ACC112 (cell line): ENCODE data around the gene SHISAL2B.
"Not testable (repeated sequence)": the region's sequence is repeated elsewhere in the genome, so short reads cannot be mapped to it uniquely, and the experiment has no call there.

Experiments used
- H2AFZ ChIP-seq: fragments of 200-600 bp; sonication (generic); one replicate; pipeline ENCODE4 v1.6.0; 2017; ENCODE audit warnings: antibody characterized with exemption, low read length; ENCODE audit not compliant: unreplicated experiment
- H3K27ac ChIP-seq: fragments of 200-600 bp; sonication (generic); 2 replicates; pipeline ENCODE4 v1.5.1; 2014; ENCODE audit warnings: low read depth, mild to moderate bottlenecking, antibody characterized with exemption, low read length, moderate library complexity
- H3K27me3 ChIP-seq: fragments of 200-600 bp; sonication (generic); 2 replicates; pipeline ENCODE4 v1.6.1; 2014; ENCODE audit warnings: mild to moderate bottlenecking, antibody characterized with exemption, low read length, moderate library complexity, mixed read lengths; ENCODE audit not compliant: insufficient read depth
- H3K36me3 ChIP-seq: fragments of 200-600 bp; sonication (generic); 2 replicates; pipeline ENCODE4 v1.6.1; 2016; ENCODE audit warnings: mild to moderate bottlenecking, antibody characterized with exemption, low read length, moderate library complexity, mixed read lengths; ENCODE audit not compliant: insufficient read depth
- H3K4me1 ChIP-seq: fragments of 200-600 bp; sonication (generic); one replicate; pipeline ENCODE4 v1.6.1; 2016; ENCODE audit warnings: low read length, mixed read lengths; ENCODE audit not compliant: insufficient read depth, unreplicated experiment, control insufficient read depth
- H3K4me3 ChIP-seq: fragments of 200-600 bp; sonication (generic); 2 replicates; pipeline ENCODE4 v1.5.1; 2014; ENCODE audit warnings: mild to moderate bottlenecking, low read depth, low read length
- H3K79me2 ChIP-seq: fragments of 200-600 bp; sonication (generic); one replicate; pipeline ENCODE4 v1.6.0; 2016; ENCODE audit warnings: low read length; ENCODE audit not compliant: control insufficient read depth, unreplicated experiment, insufficient read depth

The SHISAL2B gene

GRCh38 chr5:64693636-64694035 lies 3.3 kb downstream of the SHISAL2B start:
- H3K79me2 ChIP-seq, result no peaks in the 10 kb centered on the region
- no peaks in the 10 kb centered on the region for H3K36me3 ChIP-seq
- no peak overlapping the region for H3K4me3 ChIP-seq
- H3K27me3 ChIP-seq, result peaks cover 47% of the 10 kb centered on the region
- H3K4me1 ChIP-seq, result peaks cover 3% of the 10 kb centered on the region
- H2AFZ ChIP-seq, result no peak overlapping the region
- no peak overlapping the region for H3K27ac ChIP-seq

- not testable (repeated sequence) for H3K4me3 ChIP-seq, H3K27ac ChIP-seq
Measured at GRCh38 chr5:64696414-64696813, 6.1 kb downstream of the SHISAL2B start.

GRCh38 chr5:64700765-64701164 lies 10.5 kb downstream of the SHISAL2B start:
- no peak overlapping the region for H2AFZ ChIP-seq
- H3K27me3 ChIP-seq, result peaks cover 6% of the 10 kb centered on the region; the same call in 1 of the 2 replicates
- H3K4me1 ChIP-seq, result no peaks in the 10 kb centered on the region
- no peak overlapping the region for H3K4me3 ChIP-seq
- no peak overlapping the region for H3K27ac ChIP-seq
- H3K79me2 ChIP-seq, result no peaks in the 10 kb centered on the region
- no peaks in the 10 kb centered on the region for H3K36me3 ChIP-seq

More at GRCh38 chr5:64696414-64696813, 6.1 kb downstream of the SHISAL2B start:
- not testable (repeated sequence) for H3K79me2 ChIP-seq, H3K4me1 ChIP-seq, H2AFZ ChIP-seq, H3K36me3 ChIP-seq
- peaks cover 24% of the 10 kb centered on the region for H3K27me3 ChIP-seq

- not testable (repeated sequence) for H3K4me1 ChIP-seq, H2AFZ ChIP-seq, H3K4me3 ChIP-seq, H3K79me2 ChIP-seq, H3K27ac ChIP-seq, H3K36me3 ChIP-seq, H3K27me3 ChIP-seq
Measured at GRCh38 chr5:64706074-64706473, 15.8 kb downstream of the SHISAL2B start.

DNA sequence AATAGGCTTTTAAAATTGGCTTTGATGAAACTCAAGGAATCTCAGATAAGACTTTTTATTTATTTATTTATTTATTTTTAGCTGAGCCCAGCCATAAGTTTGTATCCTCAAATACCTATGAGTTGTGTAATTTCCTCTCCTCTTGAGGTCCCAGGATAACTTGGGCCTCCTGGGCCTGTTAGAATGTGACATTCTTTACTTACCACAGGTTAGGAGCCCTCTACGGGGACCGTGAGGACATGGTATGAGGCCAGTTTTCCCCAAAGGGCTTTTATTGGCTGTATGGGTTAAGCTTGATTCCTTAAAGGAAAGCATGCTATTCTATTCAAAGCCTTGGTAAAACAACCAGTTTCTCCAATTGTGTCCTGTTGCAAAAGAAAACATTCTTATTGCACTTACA lies 16.9 kb downstream of the SHISAL2B start:
- no peak overlapping the region for H3K4me3 ChIP-seq
- H2AFZ ChIP-seq, result no peak overlapping the region
- no peaks in the 10 kb centered on the region for H3K79me2 ChIP-seq
- H3K27ac ChIP-seq, result no peak overlapping the region
- H3K4me1 ChIP-seq, result no peaks in the 10 kb centered on the region
- H3K27me3 ChIP-seq, result no peaks in the 10 kb centered on the region
- H3K36me3 ChIP-seq, result no peaks in the 10 kb centered on the region

DNA sequence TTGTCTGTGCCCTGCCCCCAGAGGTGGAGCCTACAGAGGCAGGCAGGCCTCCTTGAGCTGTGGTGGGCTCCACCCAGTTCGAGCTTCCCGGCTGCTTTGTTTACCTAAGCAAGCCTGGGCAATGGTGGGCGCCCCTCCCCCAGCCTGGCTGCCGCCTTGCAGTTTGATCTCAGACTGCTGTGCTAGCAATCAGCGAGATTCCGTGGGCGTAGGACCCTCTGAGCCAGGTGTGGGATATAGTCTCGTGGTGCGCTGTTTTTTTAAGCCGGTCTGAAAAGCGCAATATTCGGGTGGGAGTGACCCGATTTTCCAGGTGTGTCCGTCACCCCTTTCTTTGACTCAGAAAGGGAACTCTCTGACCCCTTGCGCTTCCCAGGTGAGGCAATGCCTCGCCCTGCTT lies 24.2 kb downstream of the SHISAL2B start:
- H3K4me3 ChIP-seq, result not testable (repeated sequence)

DNA sequence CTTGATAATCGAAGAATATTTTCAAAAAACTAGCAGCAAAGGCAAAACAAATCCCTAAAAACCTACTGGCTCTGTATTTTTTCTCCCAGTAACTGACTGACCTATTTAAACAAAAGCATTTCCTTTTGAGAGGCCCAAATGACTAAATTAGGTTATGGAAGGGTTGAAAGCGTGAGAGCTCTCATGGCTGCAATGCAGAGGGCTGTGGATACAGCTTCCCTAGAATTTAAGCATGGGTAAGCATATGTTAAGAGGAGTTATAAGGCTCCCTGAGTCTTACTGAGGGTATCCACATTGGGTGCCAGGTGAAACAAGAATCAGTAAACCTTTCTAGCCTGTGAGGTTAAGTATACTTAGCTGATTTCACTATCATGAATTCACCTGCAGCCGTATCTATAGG lies 32.3 kb downstream of the SHISAL2B start:
- Histone ChIP-seq H3K27ac (no peak overlapping the region), H3K4me3 (no peak overlapping the region), H3K36me3 (peaks cover 5% of the 10 kb centered on the region; the same call in 1 of the 2 replicates)

More for the DNA sequence above, 24.2 kb downstream of the SHISAL2B start:
- not testable (repeated sequence) for H3K27ac ChIP-seq, H3K4me1 ChIP-seq, H3K27me3 ChIP-seq, H3K36me3 ChIP-seq, H3K79me2 ChIP-seq, H2AFZ ChIP-seq

GRCh38 chr5:64727150-64727549 lies 36.8 kb downstream of the SHISAL2B start:
- Histone ChIP-seq H3K27me3 (no peaks in the 10 kb centered on the region), H3K27ac (no peak overlapping the region), H3K36me3 (peaks cover 4% of the 10 kb centered on the region), H2AFZ (no peak overlapping the region), H3K4me1 (no peaks in the 10 kb centered on the region), H3K79me2 (peaks cover 6% of the 10 kb centered on the region), H3K4me3 (no peak overlapping the region)

More for the DNA sequence above, 32.3 kb downstream of the SHISAL2B start:
- Histone ChIP-seq H3K79me2 (no peaks in the 10 kb centered on the region), H3K4me1 (no peaks in the 10 kb centered on the region), H2AFZ (no peak overlapping the region), H3K27me3 (no peaks in the 10 kb centered on the region)

- H3K36me3 ChIP-seq, result peaks cover 15% of the 10 kb centered on the region; the same call in 1 of the 2 replicates
- no peaks in the 10 kb centered on the region for H3K4me1 ChIP-seq
- no peak overlapping the region for H3K4me3 ChIP-seq
- H2AFZ ChIP-seq, result no peak overlapping the region
- H3K79me2 ChIP-seq, result peaks cover 18% of the 10 kb centered on the region
- no peaks in the 10 kb centered on the region for H3K27me3 ChIP-seq
- H3K27ac ChIP-seq, result no peak overlapping the region
Measured at GRCh38 chr5:64742411-64742810, 52.1 kb downstream of the SHISAL2B start.

- no peaks in the 10 kb centered on the region for H3K4me1 ChIP-seq
- no peaks in the 10 kb centered on the region for H3K27me3 ChIP-seq
- H3K4me3 ChIP-seq, result no peak overlapping the region
- no peak overlapping the region for H3K27ac ChIP-seq
- H3K79me2 ChIP-seq, result peaks cover 18% of the 10 kb centered on the region
- H2AFZ ChIP-seq, result no peak overlapping the region
- peaks cover 14% of the 10 kb centered on the region; the same call in 1 of the 2 replicates for H3K36me3 ChIP-seq
Measured at GRCh38 chr5:64742821-64743220, 52.5 kb downstream of the SHISAL2B start.

- H3K4me1 ChIP-seq, result no peaks in the 10 kb centered on the region
- H3K36me3 ChIP-seq, result no peaks in the 10 kb centered on the region
- no peak overlapping the region for H3K4me3 ChIP-seq
- H3K27ac ChIP-seq, result no peak overlapping the region
- peaks cover 5% of the 10 kb centered on the region for H3K79me2 ChIP-seq
- no peaks in the 10 kb centered on the region for H3K27me3 ChIP-seq
- H2AFZ ChIP-seq, result no peak overlapping the region
Measured at GRCh38 chr5:64744914-64745313, 54.6 kb downstream of the SHISAL2B start.
